Heart left ventricle (tissue), 13 donors: Measurements from ENCODE around the gene ZNF277.

Source experiments
- CTCF ChIP-seq, 12 donors: fragments of 200-600 bp; sonication (generic) in 4 of 12; IDR thresholded peaks; one replicate each; pipeline versions ENCODE4 v1.5.0 to v1.8.0; 2018 to 2022; ENCODE audit warnings: antibody characterized with exemption in 12 of 12, mild to moderate bottlenecking in 5 of 12
- POLR2A ChIP-seq, 2 donors: fragments of 450-650 bp; IDR thresholded peaks; one replicate each; pipeline ENCODE4 v1.6.1; 2017; ENCODE audit warnings: antibody characterized with exemption in 2 of 2, mild to moderate bottlenecking in 2 of 2, moderate library complexity in 2 of 2
- donor health status: ischemic (EF 13 %, LVEDD 7.1; RV severe dilation, severe dysfunction).
- donor health status: DM: no; HTN: yes; CAD: no.
- donor health status: DM: no; HTN: no; CAD: no.
- donor health status: ischemic (EF 25% LVEDD 6.9; RV normal size, moderate dysfunction).
- donor health status: ischemic (EF 25% LVEDD 5.7; RV mildly dilated, moderate dysfunction).
- donor health status: ischemic (EF 35%, LVEDD 5.7; RV mildly dilated, moderate dysfunction).
- donor health status: nonischemic (EF 11% LVEDD 7.7; RV severe dilation, severe dysfunction).
- donor health status: DM: yes; HTN: yes; CAD: no.
- donor health status: PGD.
- donor health status: ischemic (EF 29% LVEDD 5.4; RV normal size, mild dysfunction).
- donor health status: nonischemic (EF 23%, LVEDD 6.1; RV moderate dilation, normal function).

GRCh38 chr7:112283382-112283910 lies 77.0 kb downstream of the ZNF277 start:
- TF ChIP-seq CTCF (IDR thresholded peaks at IDR 0.05) (no peak), POLR2A (IDR thresholded peaks at IDR 0.05) (no peak)
